GM12864 (cell line): ENCODE measurements around the gene PTDSS2.
"Not testable (repeated sequence)": the region's sequence is repeated elsewhere in the genome, so short reads cannot be mapped to it uniquely, and the experiment has no call there.

ENCODE experiments used
- DNase-seq: peaks from one replicate; pipeline ENCODE4 v3.0.0-alpha.2; 2011; ENCODE audit warnings: low read depth
- H3K4me3 ChIP-seq: 2 replicates; pipeline ENCODE4 v1.5.1; 2011; ENCODE audit warnings: mild to moderate bottlenecking, low read depth, low read length, control low read depth
- TF ChIP-seq, protein P1 (sequence below): IDR thresholded peaks from 2 replicates; pipeline ENCODE4 v1.5.1; 2011; ENCODE audit warnings: low read depth, mild to moderate bottlenecking, moderate library complexity, low read length, control low read depth, inconsistent platforms; ENCODE audit errors: missing control alignments

PTDSS2 gene

DNA sequence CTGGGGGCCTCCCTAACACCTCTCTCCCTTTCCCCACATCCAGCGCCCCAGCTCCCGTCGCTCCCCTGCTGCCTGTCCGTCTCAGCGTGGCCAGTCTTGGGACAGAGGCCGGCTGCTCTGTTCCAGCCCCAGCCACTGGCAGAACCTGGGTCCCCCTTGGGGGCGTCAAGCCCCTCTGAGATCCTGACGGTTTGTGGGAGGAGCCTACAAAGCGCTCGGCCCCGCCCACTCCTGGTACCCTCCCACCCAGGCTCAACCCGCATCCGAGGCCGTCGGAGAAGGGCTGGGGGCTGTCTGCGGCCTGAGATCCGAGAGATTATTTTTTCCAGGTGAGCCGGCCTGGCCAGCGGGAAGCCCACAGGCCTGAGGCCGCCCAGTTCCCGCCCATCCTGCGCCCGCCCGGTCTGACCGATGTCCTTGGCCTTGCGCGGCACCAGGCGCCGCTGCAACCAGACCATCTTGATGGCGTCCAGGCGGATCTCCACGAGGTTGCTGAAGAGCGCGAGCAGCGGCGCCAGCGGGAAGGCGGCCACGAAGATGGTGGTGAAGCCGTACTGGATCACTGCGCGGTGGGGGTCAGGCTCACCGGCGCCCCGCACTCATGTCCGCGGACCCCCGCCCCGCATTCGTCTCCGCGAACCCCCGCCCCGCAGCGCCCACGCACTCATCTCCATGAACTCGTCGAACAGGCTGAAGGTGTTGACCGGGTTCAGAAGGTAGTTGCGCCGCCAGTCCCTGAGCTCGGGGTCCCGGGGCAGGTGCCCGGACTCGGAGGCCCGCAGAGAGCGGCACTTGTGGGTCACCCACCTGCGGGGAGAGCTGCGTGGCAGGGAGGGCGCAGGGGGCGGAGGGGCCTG, 29.8 kb upstream of the PTDSS2 start:
- H3K4me3 ChIP-seq, result no peak overlapping the region
- DNase-seq, result no peak
- TF ChIP-seq, protein P1, sequence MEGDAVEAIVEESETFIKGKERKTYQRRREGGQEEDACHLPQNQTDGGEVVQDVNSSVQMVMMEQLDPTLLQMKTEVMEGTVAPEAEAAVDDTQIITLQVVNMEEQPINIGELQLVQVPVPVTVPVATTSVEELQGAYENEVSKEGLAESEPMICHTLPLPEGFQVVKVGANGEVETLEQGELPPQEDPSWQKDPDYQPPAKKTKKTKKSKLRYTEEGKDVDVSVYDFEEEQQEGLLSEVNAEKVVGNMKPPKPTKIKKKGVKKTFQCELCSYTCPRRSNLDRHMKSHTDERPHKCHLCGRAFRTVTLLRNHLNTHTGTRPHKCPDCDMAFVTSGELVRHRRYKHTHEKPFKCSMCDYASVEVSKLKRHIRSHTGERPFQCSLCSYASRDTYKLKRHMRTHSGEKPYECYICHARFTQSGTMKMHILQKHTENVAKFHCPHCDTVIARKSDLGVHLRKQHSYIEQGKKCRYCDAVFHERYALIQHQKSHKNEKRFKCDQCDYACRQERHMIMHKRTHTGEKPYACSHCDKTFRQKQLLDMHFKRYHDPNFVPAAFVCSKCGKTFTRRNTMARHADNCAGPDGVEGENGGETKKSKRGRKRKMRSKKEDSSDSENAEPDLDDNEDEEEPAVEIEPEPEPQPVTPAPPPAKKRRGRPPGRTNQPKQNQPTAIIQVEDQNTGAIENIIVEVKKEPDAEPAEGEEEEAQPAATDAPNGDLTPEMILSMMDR, result no peak

DNA sequence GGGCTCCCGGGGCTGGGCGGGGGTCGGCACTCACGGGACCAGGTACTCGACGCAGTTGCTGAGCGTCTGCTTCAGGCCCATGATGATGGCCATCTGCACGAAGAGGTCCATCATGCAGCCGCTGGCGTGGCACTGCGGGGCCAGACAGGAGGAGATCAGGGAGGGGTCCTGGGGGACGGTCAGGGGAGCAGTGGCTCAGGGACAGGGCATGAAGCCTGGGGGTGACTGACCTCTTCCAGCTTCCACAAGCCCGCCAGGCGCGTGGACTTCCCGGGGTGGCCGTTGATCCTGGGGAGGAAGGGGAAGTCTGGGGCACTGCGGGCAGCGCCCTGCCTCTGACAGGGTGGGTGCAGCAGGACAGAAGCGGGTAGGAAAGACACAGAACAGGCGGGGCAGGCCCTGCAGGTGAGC, 29.2 kb upstream of the PTDSS2 start:
- no peak for DNase-seq
- TF ChIP-seq, protein P1, result no peak
- H3K4me3 ChIP-seq, result no peak overlapping the region

DNA sequence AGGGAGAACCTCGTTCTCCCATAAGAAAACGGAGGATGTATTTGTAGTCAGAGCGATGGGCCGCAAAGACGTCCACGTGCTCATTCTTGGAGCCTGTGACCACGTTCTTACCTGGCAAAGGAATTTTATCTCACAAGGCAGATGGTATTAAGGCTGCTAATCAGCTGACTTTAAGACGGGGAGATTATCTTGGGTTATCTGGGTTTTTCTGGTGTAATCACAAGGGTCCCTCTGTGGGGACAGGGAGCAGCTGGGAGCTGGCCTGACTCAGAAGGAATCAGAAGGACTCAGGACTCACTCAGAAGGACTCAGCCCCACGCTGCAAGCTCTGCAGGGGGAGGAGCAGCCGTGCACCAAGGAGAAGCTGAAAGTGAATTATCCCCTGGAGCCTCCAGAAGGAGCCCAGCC, 27.8 kb upstream of the PTDSS2 start:
- no peak for DNase-seq
- no peak overlapping the region for H3K4me3 ChIP-seq
- TF ChIP-seq, protein P1, result no peak

DNA sequence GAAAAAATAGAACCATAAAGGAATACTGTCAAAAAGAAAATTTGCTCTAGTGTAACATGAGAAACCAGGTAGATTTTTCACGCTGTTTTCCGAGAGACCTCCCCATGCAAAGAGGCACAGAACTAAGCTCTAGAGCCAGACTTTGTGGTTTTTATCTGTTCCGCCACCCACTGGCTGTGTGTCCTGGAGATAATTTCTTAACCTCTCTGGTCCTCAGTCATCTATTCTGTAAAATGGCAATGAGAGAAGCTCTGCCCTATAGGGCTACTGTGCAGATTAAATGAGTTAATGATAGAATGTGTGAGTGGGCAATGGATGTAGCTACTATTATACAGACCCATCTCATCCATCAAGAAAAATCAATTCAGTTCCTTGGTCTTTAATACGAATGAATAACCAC, 25.8 kb upstream of the PTDSS2 start:
- H3K4me3 ChIP-seq, result no peak overlapping the region
- TF ChIP-seq, protein P1, result no peak
- DNase-seq, result no peak

DNA sequence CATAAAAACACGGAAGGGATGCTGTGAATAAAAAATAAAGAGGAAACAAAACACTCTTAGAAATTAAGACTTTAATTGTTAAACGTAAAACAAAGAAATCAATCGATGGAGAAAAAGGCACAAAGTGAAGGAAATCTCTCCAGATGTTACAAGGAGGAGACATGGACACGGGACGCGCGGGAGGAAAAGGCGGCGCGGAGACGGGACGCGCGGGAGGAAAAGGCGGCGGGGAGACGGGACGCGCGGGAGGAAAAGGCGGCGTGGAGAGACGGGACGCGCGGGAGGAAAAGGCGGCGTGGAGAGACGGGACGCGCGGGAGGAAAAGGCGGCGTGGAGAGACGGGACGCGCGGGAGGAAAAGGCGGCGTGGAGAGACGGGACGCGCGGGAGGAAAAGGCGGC, 25.3 kb upstream of the PTDSS2 start:
- DNase-seq, H3K4me3 ChIP-seq: not testable (repeated sequence)

DNA sequence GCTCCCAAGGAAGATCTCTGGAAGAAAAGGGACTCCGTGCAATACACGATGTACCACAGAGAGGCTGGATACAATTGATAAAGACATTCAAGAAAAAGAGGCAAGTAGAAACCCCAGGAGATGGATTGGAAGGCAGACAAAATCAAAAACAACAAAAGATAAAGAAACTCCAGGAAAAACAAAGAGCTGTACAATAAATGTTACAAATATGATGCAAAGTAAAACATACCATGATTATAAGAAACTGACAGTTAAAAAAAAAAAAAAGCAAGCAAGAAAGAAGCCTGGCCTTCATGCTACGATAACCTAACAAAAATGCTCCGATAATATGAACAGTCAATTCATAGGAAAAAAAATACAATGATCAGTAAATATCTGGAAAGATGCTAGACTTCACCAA, 24.8 kb upstream of the PTDSS2 start:
- H3K4me3 ChIP-seq, result no peak overlapping the region
- TF ChIP-seq, protein P1, result no peak
- DNase-seq, result no peak

DNA sequence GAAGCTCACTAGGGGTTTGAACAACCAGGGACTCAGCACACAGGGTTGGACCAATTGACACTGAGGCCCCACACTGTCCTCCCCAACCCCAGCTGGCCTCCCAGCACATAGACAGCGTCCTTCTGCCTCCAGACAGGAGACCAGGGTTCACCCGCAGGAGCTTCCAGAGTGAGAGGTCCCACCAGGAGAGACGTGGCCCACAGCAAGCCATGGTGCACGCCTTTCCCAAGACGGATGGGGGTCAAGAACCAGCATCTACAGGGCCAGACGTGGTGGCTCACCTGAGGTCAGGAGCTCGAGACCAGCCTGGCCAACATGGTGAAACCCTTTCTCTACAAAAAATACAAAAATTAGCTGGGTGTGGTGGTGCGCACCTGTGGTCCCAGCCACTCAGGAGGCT, 23.2 kb upstream of the PTDSS2 start:
- no peak overlapping the region for H3K4me3 ChIP-seq
- DNase-seq, result no peak
- TF ChIP-seq, protein P1, result no peak
